NB4 (cell line): ENCODE results near the gene CDC16.
A peak's percentile ranks its signal among the peaks of the same experiment; 100 is the strongest.
"Not testable (repeated sequence)": the region's sequence is repeated elsewhere in the genome, so short reads cannot be mapped to it uniquely, and the experiment has no call there.

Experiments used
- DNase-seq: peaks from one replicate; pipeline ENCODE4 v3.0.0; 2010; ENCODE audit warnings: low read depth
- H3K4me3 ChIP-seq: one replicate; pipeline ENCODE4 v1.5.1; 2011; ENCODE audit warnings: mild to moderate bottlenecking, low read depth, low read length, moderate library complexity
- CTCF ChIP-seq: IDR thresholded peaks from one replicate; pipeline ENCODE4 v1.5.1; 2012; ENCODE audit warnings: low read depth, low read length
- MAX ChIP-seq: IDR thresholded peaks from 2 replicates; pipeline ENCODE4 v1.6.1; 2011; ENCODE audit warnings: low read depth, low read length
- MYC ChIP-seq: IDR thresholded peaks from 2 replicates; pipeline ENCODE4 v1.6.1; 2011; ENCODE audit warnings: low read depth, low read length
- POLR2A ChIP-seq: IDR thresholded peaks from 2 replicates; pipeline ENCODE4 v1.6.1; 2011; ENCODE audit warnings: mild to moderate bottlenecking; ENCODE audit not compliant: insufficient read length; ENCODE audit errors: extremely low read depth

CDC16 gene

GRCh38 chr13:114234645-114235421 is at the start of gene CDC16:
TSS of gene CDC16 (plus strand) at chr13:114234897. CDS start at chr13:114235085, 188 bp downstream.
- DNase-seq, result peak; percentile 96
- H3K4me3 ChIP-seq, result peak within 1 kb of the TSS; percentile 79
- TF ChIP-seq MYC (peak; percentile 86; the same call in 1 of the 2 replicates), CTCF (no peak), POLR2A (peak; percentile 55), MAX (peak; percentile 93)

- no peak overlapping the region for H3K4me3 ChIP-seq
- DNase-seq, result no peak
- TF ChIP-seq MAX, result no peak
- TF ChIP-seq MYC, result no peak
- no peak for TF ChIP-seq CTCF
- no peak for TF ChIP-seq POLR2A
Observed at GRCh38 chr13:114185182-114185971, 49.3 kb upstream of the CDC16 start.

GRCh38 chr13:114194853-114195252 is 39.8 kb upstream of the CDC16 start:
- H3K4me3 ChIP-seq, result no peak overlapping the region
- no peak for DNase-seq
- TF ChIP-seq MYC, result no peak
- no peak for TF ChIP-seq MAX
- TF ChIP-seq POLR2A, result no peak
- no peak for TF ChIP-seq CTCF

GRCh38 chr13:114196629-114197028 is 38.1 kb upstream of the CDC16 start:
- DNase-seq, result no peak
- no peak overlapping the region for H3K4me3 ChIP-seq
- TF ChIP-seq MAX (no peak), CTCF (no peak), MYC (no peak), POLR2A (no peak)

GRCh38 chr13:114198556-114198955 is 36.1 kb upstream of the CDC16 start:
- TF ChIP-seq MAX (no peak), POLR2A (no peak), CTCF (no peak), MYC (no peak)
- DNase-seq, result no peak
- no peak overlapping the region for H3K4me3 ChIP-seq

GRCh38 chr13:114199526-114199925 is 35.2 kb upstream of the CDC16 start:
- H3K4me3 ChIP-seq, DNase-seq: not testable (repeated sequence)
